ENCODE results near the gene PCSK2.

DNA sequence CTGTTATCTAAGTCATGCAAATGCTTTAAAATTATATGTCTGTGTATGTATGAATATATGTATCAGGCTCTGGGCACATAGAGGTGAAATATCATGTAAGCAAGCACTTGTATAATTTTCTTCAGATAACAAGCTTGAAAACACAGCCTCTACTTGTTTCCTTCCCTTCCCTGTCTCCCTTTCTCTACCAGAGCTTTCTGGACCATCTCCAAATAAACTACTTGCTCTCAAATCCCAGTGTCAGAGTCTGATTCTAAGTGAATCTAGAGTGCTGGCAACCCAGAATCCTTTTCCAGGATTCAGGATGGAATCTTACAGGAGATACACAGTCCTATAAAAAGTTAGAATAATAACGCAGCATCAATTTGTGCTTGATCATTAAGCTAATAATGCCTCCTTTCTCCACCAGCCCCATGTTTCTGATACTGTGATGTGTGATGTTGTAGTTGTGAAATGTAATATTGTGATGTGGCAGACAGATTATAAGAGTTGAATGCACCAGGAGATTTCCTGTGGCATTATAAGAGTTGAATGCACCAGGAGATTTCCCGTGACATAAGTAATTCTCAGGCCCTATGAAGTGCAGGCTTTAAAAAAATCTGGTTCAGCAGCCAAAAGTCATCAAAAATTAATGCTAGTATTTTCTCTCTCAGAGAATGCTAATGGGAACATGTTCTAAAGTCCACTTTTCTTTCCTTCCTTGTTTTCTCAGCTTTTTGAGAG, 89.6 kb downstream of the PCSK2 start:
- no peak for TF ChIP-seq SPI1 (IDR thresholded peaks at IDR 0.05; ENCODE audit: low read depth, low read length)
- TF ChIP-seq POLR2AphosphoS5 (IDR thresholded peaks at IDR 0.05; ENCODE audit: low read depth, low read length): no peak
- TF ChIP-seq POLR2A (IDR thresholded peaks at IDR 0.05; ENCODE audit: low read depth, low read length): no peak
- no peak for TF ChIP-seq TAF1 (IDR thresholded peaks at IDR 0.05; ENCODE audit: low read depth, low read length)
- no peak for TF ChIP-seq POU2F2 (IDR thresholded peaks at IDR 0.05; ENCODE audit: low read depth, low read length)

Measured in GM12891 (cell line).